Medulla oblongata (tissue), 1 donor: ENCODE measurements around the gene USF2.

ENCODE experiments used
- DNase-seq: peaks from one replicate; pipeline ENCODE4 v3.0.0-alpha.2; 2015; ENCODE audit errors: extremely low spot score

Gene USF2

GRCh38 chr19:35241417-35241816, 27.3 kb upstream of the USF2 start:
- no peak for DNase-seq

GRCh38 chr19:35246466-35247092, 22.2 kb upstream of the USF2 start:
- no peak for DNase-seq

- DNase-seq = no peak
Observed at GRCh38 chr19:35247526-35248309, 21.0 kb upstream of the USF2 start.

- DNase-seq = no peak
Observed at GRCh38 chr19:35248310-35249145, 20.2 kb upstream of the USF2 start, which contains the start of gene LSR. TSS of gene LSR (plus strand) at chr19:35249002. CDS start at chr19:35249023, 21 bp downstream.

GRCh38 chr19:35249146-35249847, 19.5 kb upstream of the USF2 start:
- DNase-seq = no peak

- no peak for DNase-seq
Observed at GRCh38 chr19:35249848-35250711, 18.7 kb upstream of the USF2 start.

- DNase-seq = no peak
Observed at GRCh38 chr19:35251456-35251855, 17.3 kb upstream of the USF2 start.

- DNase-seq = no peak
Observed at GRCh38 chr19:35253316-35254286, 15.2 kb upstream of the USF2 start.

- DNase-seq = no peak
Observed at GRCh38 chr19:35254341-35255297, 14.1 kb upstream of the USF2 start.

GRCh38 chr19:35256566-35256965, 12.2 kb upstream of the USF2 start:
- no peak for DNase-seq

- no peak for DNase-seq
Observed at GRCh38 chr19:35257113-35257461, 11.7 kb upstream of the USF2 start.

- no peak for DNase-seq
Observed at GRCh38 chr19:35260694-35261304, 8.0 kb upstream of the USF2 start.

- DNase-seq = no peak
Observed at GRCh38 chr19:35261356-35262100, 7.2 kb upstream of the USF2 start.

- DNase-seq = no peak
Observed at GRCh38 chr19:35262101-35262761, 6.5 kb upstream of the USF2 start.

- no peak for DNase-seq
Observed at GRCh38 chr19:35264268-35265125, 4.3 kb upstream of the USF2 start.
